Ramos (cell line): Measurements from ENCODE around the gene CFAP61.

ENCODE experiments used
- in situ Hi-C: fragments of 300-500 bp; cut with MboI; formaldehyde crosslinking; loops from one replicate; pipeline ENCODE4 v1.14.3; 2022; ENCODE audit warnings: low sequenced_read_pairs; ENCODE audit not compliant: unreplicated experiment

CFAP61 gene

DNA sequence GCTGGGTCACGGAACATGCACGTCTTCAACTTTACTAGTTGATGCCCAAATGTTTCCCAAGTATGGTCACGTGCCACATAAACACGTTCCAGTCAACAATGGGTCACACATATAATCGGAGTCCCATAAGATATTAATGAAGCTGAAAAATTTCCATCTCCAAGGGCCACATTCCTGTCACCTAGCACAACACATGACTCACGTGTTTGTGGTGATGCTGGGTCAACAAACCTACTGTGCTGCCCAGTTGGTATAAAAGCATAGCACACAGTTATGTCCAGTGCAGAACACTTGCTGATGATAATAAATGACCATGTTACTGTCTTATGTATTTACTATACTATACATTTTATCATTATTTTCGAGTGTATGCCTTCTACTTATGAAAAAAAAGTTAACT is 247.6 kb downstream of the CFAP61 start:
- in situ Hi-C loops: no loop called here

DNA sequence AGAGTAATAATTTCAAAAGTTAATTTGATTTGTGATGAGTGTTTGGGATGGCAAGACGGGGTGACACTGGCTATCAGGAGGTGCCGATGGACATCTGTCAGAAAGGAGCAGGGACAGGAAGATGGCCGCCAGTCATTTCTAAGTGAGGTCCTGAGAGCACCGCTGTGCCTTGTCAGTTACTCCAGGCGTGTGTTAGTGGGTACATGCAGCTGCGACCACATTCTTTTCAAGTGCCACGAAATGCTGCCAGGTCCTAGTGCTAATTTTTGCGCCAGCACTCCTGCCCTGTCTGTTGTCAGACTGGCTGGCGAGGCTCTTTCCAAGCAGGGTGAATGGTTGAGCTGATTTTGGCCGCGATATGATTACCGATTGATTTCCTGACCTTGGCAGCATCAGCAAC is 251.0 kb downstream of the CFAP61 start:
- in situ Hi-C loops: no loop called here

- in situ Hi-C loops: no loop called here
Observed at GRCh38 chr20:20303742-20304141, 251.4 kb downstream of the CFAP61 start.

GRCh38 chr20:20304942-20305341 is 252.6 kb downstream of the CFAP61 start:
- in situ Hi-C loops: no loop called here

DNA sequence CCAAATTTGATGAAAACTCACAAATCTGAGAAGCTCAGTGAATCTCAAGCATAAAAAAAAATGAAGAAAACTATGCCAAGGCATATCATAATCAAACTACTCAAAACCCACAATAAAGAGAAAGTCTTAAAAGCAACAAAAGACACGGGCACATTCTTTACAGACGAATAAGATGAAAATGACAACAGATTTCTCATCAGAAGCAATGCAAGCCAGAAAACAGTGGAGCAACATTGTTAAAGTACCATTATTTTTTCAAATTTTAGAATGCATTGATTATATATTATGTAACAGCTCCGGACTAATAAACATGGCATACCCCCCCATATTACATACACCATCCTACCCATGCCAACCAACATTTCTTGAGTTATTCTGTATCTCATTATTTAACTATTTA is 260.2 kb downstream of the CFAP61 start:
- in situ Hi-C loops: no loop called here

DNA sequence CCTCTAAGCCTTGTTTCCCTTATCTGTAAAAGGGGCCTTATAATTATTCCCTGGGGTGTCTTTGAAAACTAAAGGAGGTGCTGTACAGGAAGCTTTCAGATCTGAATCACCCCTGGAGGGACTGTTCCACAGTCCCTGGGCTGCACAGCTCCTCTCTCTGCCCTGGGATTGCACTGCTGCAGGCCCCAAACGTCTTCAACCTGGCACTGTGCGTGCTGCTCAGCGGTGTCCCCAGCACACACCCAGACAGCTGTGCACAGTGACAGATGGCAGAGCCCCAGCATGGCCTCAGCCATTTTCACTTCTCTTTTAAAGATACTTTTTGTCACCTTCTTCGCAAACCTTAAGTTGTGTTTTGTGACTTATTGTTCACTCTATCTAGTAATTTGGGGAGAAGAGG is 264.9 kb downstream of the CFAP61 start:
- in situ Hi-C loops: no loop called here

DNA sequence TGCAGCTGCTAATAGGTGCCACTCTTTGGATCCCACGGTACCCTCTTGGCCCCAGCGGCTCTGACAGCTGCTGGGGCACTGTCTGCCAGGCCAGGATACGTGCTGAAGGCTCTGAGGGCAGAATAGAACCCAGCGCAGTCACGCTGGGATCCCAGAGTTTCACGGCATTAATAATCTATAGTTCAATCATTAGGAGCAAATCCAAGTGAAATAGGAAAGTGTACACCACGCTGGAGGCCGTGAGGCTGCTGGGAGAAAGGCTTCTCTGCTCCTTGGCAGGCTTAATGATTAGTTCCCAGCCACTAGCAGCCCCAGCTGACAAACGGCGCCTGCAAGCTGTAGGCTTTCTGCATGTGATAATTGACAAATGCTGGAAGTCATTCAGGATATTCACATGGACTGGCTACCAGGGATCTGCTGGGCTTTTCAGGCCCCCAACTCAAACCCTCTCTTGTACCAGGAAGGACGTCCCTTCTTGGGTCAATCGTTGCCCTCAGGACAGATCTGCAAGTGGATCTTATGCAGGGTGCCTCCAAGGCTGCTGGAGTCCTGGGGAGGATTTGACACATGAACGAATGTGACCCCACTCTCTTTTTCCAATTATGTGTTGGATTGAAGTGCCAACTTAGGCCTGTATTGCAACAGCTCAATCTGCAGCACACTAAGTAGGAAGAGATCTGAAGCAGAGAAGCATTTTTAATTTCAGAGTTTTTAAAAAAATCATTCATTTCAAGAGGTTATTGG is 265.5 kb downstream of the CFAP61 start:
- in situ Hi-C loops: no loop called here

DNA sequence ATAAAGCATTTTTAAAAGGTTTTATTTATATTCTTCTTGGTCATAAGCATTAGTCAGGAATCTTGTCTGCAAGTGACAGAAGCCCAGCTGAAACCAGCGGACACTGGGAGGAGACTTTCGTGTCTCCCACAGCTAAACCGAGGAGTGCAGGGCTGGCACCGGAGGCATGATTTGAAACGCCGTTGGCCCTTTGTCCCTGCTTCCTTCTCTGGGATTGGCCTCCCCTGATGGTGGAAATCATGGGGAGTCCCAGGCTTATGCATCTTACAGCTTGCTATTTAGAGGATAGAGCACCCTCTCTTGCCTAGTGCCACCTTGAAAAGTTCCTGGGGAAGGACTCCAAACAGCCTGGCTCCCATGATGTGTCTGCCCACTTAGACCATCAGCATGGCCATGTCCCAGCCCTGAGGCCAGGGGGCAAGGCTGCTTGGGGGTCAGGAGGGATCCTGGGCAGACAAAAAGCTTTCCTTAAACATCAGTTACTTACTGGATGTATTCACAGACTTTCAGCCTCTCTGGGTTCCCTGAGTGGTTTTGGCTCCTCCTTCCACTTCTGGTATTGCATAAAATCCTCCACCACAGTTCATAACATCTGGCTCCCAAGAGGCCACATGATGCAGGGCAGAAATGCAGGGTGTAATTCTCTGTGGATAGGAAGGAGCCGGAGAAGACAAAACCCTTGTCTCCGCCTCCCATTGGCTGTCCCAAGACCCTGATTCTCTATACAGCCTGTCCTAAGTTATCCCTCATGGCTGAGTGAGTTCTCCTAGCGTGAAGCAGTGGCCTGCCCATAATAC is 266.2 kb downstream of the CFAP61 start:
- in situ Hi-C loops: no loop called here

GRCh38 chr20:20321134-20321533 is 268.8 kb downstream of the CFAP61 start:
- in situ Hi-C loops: no loop called here

DNA sequence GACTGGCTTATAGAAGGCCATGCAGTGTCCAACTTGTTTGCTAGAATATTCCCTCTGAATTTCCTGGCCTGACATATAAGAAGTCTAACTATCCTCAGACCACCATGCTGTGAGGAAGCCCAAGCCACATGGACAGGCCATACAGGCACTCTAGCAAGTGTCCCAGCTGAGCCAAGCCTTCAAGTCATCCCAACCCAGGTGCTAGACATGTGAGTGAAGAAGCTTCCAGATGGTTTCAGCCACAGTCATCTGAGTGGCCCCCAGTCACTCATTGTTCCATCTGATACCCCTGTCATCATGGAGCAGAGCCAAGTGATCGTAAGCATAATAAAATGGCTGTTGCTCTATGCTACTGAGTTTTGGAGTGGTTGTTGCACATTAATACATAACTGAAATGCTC is 269.6 kb downstream of the CFAP61 start:
- in situ Hi-C loops: no loop called here

DNA sequence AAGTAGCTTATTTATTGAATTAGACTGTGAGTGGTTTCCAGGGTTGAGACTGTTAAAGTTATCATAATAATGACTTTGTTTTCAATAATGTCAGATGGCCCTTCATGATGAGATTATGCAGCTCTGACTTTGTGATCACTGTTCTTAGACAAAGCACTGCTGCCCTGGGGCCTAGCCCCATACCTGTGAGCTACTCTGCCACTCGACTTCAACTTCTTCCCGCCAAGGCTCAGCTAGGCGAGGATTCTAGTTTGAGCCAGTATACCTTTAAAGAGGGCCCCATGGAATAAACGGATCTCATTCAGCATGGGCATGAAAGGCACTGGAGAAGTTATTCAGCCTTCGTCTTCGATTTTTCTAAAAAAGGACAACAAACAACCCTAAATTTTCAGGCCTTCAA is 270.6 kb downstream of the CFAP61 start:
- in situ Hi-C loops: no loop called here

DNA sequence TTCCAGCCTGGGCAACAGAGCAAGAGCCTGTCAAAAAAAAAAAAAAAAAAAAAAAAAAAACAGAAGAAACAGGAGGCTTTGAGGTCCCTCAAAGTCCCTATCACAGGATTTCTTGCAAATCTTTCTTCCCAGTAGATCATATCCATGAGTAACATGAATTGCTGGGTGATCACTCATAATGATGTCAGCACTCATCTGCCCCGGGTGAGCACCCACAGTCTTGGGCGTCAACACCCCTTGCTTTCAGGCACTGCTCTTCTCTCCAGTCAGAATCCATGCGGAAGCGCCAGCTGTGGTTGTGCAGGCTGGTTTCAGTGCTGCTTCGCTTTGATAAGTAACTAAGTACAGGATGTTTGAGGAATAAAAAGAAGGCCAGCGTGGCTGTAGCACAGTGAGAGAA is 275.4 kb downstream of the CFAP61 start:
- in situ Hi-C loops: no loop called here

- in situ Hi-C loops: no loop called here
Observed at GRCh38 chr20:20329564-20329963, 277.2 kb downstream of the CFAP61 start.

- in situ Hi-C loops: no loop called here
Observed at GRCh38 chr20:20331156-20331555, 278.8 kb downstream of the CFAP61 start.

DNA sequence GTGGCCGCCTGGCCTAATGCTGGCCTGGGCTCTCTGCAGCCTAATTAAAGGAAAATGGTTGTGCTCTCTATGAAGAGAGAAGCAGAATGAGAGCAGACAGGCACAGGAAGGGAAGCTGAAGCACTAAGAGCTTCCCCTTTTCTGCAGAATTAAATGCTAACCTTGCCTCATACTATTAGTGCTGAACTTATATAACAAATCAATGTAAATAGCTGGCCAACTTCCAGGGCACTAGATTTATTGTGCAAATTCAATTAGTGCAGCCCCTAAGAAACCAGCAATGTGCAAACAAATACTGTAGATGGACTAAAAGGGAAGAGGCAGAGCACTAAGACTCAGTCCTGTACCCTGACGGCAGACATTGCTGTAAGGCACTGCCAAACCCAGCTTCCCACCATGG is 279.5 kb downstream of the CFAP61 start:
- in situ Hi-C loops: no loop called here

- in situ Hi-C loops: no loop called here
Observed at GRCh38 chr20:20333866-20334265, 281.5 kb downstream of the CFAP61 start.

DNA sequence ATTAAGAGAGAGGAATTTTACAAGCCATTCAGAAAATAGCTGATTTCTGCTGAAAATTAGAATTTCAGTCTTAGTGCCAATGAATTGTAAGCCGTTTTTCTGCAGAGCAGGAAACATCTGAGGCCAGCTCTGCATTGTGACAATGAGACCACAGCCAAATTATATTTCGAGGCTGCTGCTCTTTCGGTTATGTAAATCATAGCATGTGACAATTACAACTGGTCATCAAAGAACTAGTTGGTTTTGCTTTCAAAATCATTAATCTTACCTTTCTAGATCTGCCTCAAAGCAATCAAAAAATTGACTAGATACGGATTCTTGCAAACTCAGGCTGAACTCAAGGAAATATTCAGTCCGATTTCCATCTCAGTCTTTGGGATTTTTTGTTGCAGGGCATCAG is 282.2 kb downstream of the CFAP61 start:
- in situ Hi-C loops: no loop called here

GRCh38 chr20:20338133-20338730 is 285.9 kb downstream of the CFAP61 start:
- in situ Hi-C loops: no loop called here

DNA sequence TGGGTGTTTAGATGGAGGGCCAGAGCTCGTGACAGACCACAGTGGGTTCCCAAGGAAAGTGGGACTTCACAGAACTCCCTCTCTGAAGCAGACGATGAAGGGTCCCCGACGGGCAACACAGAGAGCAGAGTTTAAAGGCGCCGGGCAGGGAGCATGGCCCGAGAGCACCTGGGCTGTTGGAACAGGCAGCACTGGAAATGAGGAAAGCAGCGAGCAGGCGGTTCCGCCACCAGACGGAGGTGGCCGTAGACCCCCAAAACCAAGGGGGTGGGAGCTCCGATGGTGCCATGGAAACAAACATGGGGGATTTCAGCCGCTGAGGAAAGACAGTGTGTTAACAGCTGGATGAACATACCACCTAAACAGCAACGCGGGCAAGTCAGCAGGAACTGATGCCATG is 288.1 kb downstream of the CFAP61 start:
- in situ Hi-C loops: no loop called here

DNA sequence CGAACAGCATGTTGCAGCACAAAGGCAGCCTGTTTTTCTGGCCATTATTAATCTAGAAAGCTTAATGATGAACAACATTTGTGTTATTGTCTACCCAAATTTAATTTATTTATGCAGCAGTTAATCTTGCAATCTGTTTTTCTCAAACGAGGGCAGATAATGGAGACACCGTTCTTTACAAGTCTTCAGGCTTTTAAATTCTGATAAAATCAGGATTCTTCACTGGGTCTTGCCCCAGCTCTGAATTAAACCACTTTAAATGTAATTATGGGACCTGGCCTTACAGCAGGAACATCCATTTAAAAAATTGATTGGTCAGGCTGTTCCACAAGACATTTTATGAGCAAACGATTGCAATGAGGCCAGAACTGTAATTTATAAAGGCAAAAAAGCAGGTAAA is 289.0 kb downstream of the CFAP61 start:
- in situ Hi-C loops: no loop called here

DNA sequence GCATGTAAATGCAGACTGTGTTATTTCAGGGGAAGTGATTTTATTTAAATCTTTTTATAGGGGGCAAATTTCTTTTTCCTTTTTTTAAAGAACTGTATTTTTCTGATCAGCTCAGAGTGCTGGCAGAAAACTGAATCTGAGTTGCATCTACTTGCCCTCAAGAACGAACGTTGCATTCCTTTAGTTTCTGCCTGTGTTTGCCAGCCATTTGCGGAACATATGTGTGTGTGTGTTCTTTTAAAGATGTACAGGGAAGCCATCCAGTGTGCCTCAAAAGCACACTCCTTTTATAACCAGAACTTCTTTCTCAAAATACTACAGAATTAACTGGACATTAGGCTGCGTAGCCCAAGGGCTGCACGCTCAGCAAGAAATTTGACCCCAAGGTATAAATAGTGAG is 289.7 kb downstream of the CFAP61 start:
- in situ Hi-C loops: no loop called here
